PC-9 (cell line): ENCODE measurements around the gene ARHGEF37. TPM values are rescaled to one million over a fixed set of nuclear protein-coding genes. Genes with fewer than 3 reads are reported as not detected.

Experiments
- BruUV-seq: library from RNA; stranded (reverse); fragments of 400-500 nt; replicated peaks from 2 replicates; lab custom pipeline; 2021; lab: Mats Ljungman, UMichigan
- CTCF ChIA-PET: fragments of 300-600 bp; sonication (Branson Sonifier 250); formaldehyde crosslinking; loops from one replicate; lab custom pipeline; 2022; ENCODE audit warnings: antibody characterized with exemption; lab: Charles Lee
- POLR2A ChIA-PET: fragments of 300-600 bp; sonication (Branson Sonifier 250); formaldehyde crosslinking; loops from one replicate; lab custom pipeline; 2022; ENCODE audit warnings: antibody characterized with exemption; ENCODE audit not compliant: unreplicated experiment; lab: Charles Lee
- DNase-seq, 2 experiments: peaks; one replicate each; pipeline versions ENCODE4 v3.0.0 to v3.0.0-alpha.2; 2015 to 2022; ENCODE audit warnings: mixed read lengths in 1 of 2
- H2AFZ ChIP-seq: fragments of 200-600 bp; sonication (generic); 2 replicates; pipeline ENCODE4 v1.8.1; 2017; ENCODE audit warnings: antibody characterized with exemption
- H3F3A ChIP-seq: fragments of 200-600 bp; sonication (generic); 2 replicates; pipeline ENCODE4 v1.8.1; 2017; ENCODE audit warnings: antibody characterized with exemption, mild to moderate bottlenecking, low read depth; ENCODE audit not compliant: insufficient read depth
- H3K27ac ChIP-seq: fragments of 200-600 bp; sonication (generic); 2 replicates; pipeline ENCODE4 v1.6.1; 2016; ENCODE audit warnings: mixed run types
- H3K27me3 ChIP-seq: fragments of 200-600 bp; sonication (generic); 2 replicates; pipeline ENCODE4 v1.6.1; 2016; ENCODE audit warnings: low read depth, mixed run types; ENCODE audit not compliant: insufficient read depth
- H3K36me3 ChIP-seq: fragments of 200-600 bp; sonication (generic); 2 replicates; pipeline ENCODE4 v1.6.1; 2016; ENCODE audit warnings: low read depth, mixed run types
- H3K4me1 ChIP-seq: fragments of 200-600 bp; sonication (generic); replicated peaks from 2 replicates; pipeline ENCODE4 v1.6.1; 2016; ENCODE audit warnings: mixed run types; ENCODE audit not compliant: insufficient read depth
- H3K4me2 ChIP-seq: fragments of 200-600 bp; sonication (generic); 2 replicates; pipeline ENCODE4 v1.6.1; 2017; ENCODE audit warnings: mixed run types
- H3K4me3 ChIP-seq: fragments of 200-600 bp; sonication (generic); 2 replicates; pipeline ENCODE4 v1.6.1; 2016; ENCODE audit warnings: mixed run types
- H3K79me2 ChIP-seq: fragments of 200-600 bp; sonication (generic); 2 replicates; pipeline ENCODE4 v1.6.1; 2017; ENCODE audit warnings: low read depth, mixed run types
- H3K9me2 ChIP-seq: fragments of 200-600 bp; sonication (generic); 2 replicates; pipeline ENCODE4 v1.8.1; 2017; ENCODE audit warnings: mild to moderate bottlenecking; ENCODE audit not compliant: insufficient read depth
- H3K9me3 ChIP-seq: fragments of 200-600 bp; sonication (generic); 2 replicates; pipeline ENCODE4 v1.8.1; 2016; ENCODE audit warnings: low read depth; ENCODE audit not compliant: insufficient read depth
- H4K20me1 ChIP-seq: fragments of 200-600 bp; sonication (generic); 2 replicates; pipeline ENCODE4 v1.8.1; 2017; ENCODE audit not compliant: insufficient read depth
- EZH2 ChIP-seq: fragments of 200-600 bp; sonication (generic); IDR thresholded peaks from 2 replicates; pipeline ENCODE4 v1.8.0; 2017; ENCODE audit warnings: antibody characterized with exemption, low read depth
- intact Hi-C: fragments of 100-400 bp; cut with micrococcal nuclease; formaldehyde crosslinking; loops from one replicate; pipeline ENCODE4 v1.10.0; 2022; ENCODE audit not compliant: unreplicated experiment
- total RNA-seq: library from RNA; stranded (reverse); gene quantifications from 2 replicates; pipeline ENCODE4 v1.2.3, GENCODE V29; 2021
- TF ChIP-seq, protein P1 (sequence below): fragments of 200-600 bp; sonication (generic); conservative IDR thresholded peaks from 2 replicates; pipeline ENCODE4 v1.6.1; 2017; ENCODE audit warnings: mixed run types, antibody characterized with exemption, mild to moderate bottlenecking, moderate library complexity

The ARHGEF37 gene
- total RNA-seq, 1 experiment from 2014 or later, result 5.5 TPM

DNA sequence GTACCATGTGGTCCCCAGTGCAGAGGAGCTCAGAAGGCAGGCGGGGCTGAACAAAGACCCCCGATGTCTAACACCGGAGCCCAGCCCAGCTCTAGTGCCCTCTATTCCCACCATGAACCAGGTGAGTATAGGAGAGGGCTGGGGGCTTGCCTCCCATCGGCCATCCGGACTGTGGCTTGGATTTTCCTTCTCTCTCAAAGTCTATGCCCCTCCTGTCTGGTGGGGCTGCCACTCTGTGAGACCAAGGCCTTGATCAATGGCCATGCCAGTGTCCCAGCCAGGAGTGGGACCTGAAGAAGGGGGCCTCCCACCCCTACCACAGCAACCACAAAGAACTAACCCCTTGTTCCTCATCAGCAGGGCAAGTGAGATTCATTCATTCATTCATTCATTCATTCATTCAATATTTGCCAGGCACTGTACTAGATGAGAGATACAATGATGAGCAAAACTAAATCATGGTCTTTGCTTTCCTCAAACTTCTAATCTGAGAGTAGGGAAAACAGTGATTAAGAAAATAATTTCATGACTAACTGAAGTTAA, 47.6 kb downstream of the ARHGEF37 start:
- Histone ChIP-seq H3K36me3 (no peaks in the 10 kb centered on the region), H4K20me1 (no peaks in the 10 kb centered on the region), H3K9me3 (no peaks in the 10 kb centered on the region), H3K27me3 (no peaks in the 10 kb centered on the region), H3K27ac (no peak overlapping the region), H3K79me2 (no peaks in the 10 kb centered on the region), H3F3A (no peaks in the 10 kb centered on the region; the same call in 1 of the 2 replicates), H2AFZ (no peak overlapping the region), H3K4me1 (peaks cover 17% of the 10 kb centered on the region), H3K9me2 (no peaks in the 10 kb centered on the region), H3K4me3 (no peak overlapping the region), H3K4me2 (no peak overlapping the region)
- DNase-seq, result no peak
- CTCF ChIA-PET, result no interaction called here
- no TSS peak for BruUV-seq
- TF ChIP-seq EZH2, result no peak
- TF ChIP-seq, protein P1, sequence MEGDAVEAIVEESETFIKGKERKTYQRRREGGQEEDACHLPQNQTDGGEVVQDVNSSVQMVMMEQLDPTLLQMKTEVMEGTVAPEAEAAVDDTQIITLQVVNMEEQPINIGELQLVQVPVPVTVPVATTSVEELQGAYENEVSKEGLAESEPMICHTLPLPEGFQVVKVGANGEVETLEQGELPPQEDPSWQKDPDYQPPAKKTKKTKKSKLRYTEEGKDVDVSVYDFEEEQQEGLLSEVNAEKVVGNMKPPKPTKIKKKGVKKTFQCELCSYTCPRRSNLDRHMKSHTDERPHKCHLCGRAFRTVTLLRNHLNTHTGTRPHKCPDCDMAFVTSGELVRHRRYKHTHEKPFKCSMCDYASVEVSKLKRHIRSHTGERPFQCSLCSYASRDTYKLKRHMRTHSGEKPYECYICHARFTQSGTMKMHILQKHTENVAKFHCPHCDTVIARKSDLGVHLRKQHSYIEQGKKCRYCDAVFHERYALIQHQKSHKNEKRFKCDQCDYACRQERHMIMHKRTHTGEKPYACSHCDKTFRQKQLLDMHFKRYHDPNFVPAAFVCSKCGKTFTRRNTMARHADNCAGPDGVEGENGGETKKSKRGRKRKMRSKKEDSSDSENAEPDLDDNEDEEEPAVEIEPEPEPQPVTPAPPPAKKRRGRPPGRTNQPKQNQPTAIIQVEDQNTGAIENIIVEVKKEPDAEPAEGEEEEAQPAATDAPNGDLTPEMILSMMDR, result no peak
- intact Hi-C loops, result no loop called here
- POLR2A ChIA-PET, result no interaction called here

DNA sequence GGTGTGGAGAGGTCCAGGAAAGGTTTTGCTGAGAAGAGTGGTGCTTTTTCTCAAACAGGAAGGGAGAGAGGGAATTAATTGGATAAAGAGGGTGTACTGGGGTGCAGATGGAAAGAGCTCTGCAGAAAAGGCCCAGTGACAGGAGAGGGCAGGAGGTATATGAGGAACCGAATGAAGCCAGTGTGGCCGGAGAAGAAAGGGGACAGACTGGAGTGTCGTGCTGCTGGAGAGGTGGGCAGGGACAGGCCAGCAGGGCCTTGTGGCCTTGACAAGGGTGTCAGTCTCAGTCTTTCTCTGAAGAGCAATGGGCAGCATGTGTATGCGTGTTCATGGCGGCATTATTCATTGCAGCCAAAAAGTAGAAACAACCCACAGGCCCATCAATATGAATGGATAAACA, 48.1 kb downstream of the ARHGEF37 start:
- Histone ChIP-seq H3K4me1 (peaks cover 21% of the 10 kb centered on the region), H3K9me3 (no peaks in the 10 kb centered on the region), H3K79me2 (no peaks in the 10 kb centered on the region), H3K36me3 (no peaks in the 10 kb centered on the region), H3K4me3 (no peak overlapping the region), H2AFZ (no peak overlapping the region), H3K27me3 (no peaks in the 10 kb centered on the region), H3K9me2 (no peaks in the 10 kb centered on the region), H3K4me2 (no peak overlapping the region), H3F3A (no peaks in the 10 kb centered on the region; the same call in 1 of the 2 replicates), H4K20me1 (no peaks in the 10 kb centered on the region), H3K27ac (no peak overlapping the region)
- DNase-seq, result no peak
- POLR2A ChIA-PET, result no interaction called here
- BruUV-seq, result no TSS peak
- CTCF ChIA-PET, result no interaction called here
- TF ChIP-seq EZH2, result no peak
- TF ChIP-seq, protein P1, result no peak
- intact Hi-C loops, result no loop called here

DNA sequence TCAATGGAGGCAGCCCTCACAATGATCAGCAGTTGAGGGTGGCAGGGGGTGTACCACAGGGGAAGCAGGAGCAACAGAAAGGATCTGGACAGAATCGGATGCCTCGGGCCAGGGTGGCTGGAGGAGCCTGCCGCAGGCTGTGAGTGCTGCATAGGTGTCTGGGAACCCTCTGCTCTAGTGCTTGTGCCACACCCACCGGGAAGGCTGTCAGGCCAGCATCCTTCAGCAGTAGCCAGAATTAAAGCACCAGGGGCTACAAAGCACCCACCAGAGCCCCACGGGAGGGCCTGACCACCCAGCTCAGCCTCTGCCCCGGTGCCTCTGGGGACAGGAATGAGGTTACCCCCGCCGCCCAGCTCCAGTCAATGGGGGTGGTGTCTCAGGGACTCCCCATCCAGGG, 49.0 kb downstream of the ARHGEF37 start:
- intact Hi-C loops, result loop anchor here (5.0 to 10.0 kb wide), 4 partner anchors 263 to 724 kb away; partner anchors contain the start of genes SLC26A2 and TCOF1
- H3K4me2 ChIP-seq, result no peak overlapping the region
- no peaks in the 10 kb centered on the region for H3K9me3 ChIP-seq
- no peak overlapping the region for H3K4me3 ChIP-seq
- BruUV-seq, result no TSS peak
- no peaks in the 10 kb centered on the region; the same call in 1 of the 2 replicates for H3F3A ChIP-seq
- TF ChIP-seq, protein P1, result no peak
- TF ChIP-seq EZH2, result no peak
- H3K9me2 ChIP-seq, result no peaks in the 10 kb centered on the region
- no peaks in the 10 kb centered on the region for H4K20me1 ChIP-seq
- no peak overlapping the region for H2AFZ ChIP-seq
- H3K79me2 ChIP-seq, result no peaks in the 10 kb centered on the region
- POLR2A ChIA-PET, result no interaction called here
- no peak overlapping the region for H3K27ac ChIP-seq
- H3K36me3 ChIP-seq, result no peaks in the 10 kb centered on the region
- DNase-seq, result no peak
- CTCF ChIA-PET, result no interaction called here
- H3K4me1 ChIP-seq, result peaks cover 21% of the 10 kb centered on the region
- H3K27me3 ChIP-seq, result no peaks in the 10 kb centered on the region
